Breast epithelium (tissue), 3 donors: ENCODE data around the gene TDRD12.

Experiments
- POLR2A ChIP-seq: fragments of 450-650 bp; IDR thresholded peaks from one replicate; pipeline ENCODE4 v1.6.1; 2016; ENCODE audit warnings: antibody characterized with exemption, mild to moderate bottlenecking, moderate library complexity
- TF ChIP-seq, protein P1 (sequence below), 3 donors: fragments of 450-650 bp; IDR thresholded peaks; one replicate each; pipeline ENCODE4 v1.5.1; 2016 to 2017; ENCODE audit warnings: antibody characterized with exemption in 3 of 3, mild to moderate bottlenecking in 3 of 3, moderate library complexity in 3 of 3

- TF ChIP-seq POLR2A, result no peak
- TF ChIP-seq, protein P1, sequence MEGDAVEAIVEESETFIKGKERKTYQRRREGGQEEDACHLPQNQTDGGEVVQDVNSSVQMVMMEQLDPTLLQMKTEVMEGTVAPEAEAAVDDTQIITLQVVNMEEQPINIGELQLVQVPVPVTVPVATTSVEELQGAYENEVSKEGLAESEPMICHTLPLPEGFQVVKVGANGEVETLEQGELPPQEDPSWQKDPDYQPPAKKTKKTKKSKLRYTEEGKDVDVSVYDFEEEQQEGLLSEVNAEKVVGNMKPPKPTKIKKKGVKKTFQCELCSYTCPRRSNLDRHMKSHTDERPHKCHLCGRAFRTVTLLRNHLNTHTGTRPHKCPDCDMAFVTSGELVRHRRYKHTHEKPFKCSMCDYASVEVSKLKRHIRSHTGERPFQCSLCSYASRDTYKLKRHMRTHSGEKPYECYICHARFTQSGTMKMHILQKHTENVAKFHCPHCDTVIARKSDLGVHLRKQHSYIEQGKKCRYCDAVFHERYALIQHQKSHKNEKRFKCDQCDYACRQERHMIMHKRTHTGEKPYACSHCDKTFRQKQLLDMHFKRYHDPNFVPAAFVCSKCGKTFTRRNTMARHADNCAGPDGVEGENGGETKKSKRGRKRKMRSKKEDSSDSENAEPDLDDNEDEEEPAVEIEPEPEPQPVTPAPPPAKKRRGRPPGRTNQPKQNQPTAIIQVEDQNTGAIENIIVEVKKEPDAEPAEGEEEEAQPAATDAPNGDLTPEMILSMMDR (IDR thresholded peaks at IDR 0.05), result no peak
Observed at GRCh38 chr19:32837531-32837930, 118.0 kb downstream of the TDRD12 start.
